WTC11 (cell line): ENCODE measurements around the gene PLAGL1. TPM values are rescaled to one million over a fixed set of nuclear protein-coding genes. Genes with fewer than 3 reads are reported as not detected.

Experiments used
- FOXJ3 ChIP-seq: sonication (generic); formaldehyde crosslinking; IDR thresholded peaks from 2 replicates; pipeline ENCODE4 v1.9.0; 2021; ENCODE audit warnings: missing genetic modification reagents, mild to moderate bottlenecking, borderline replicate concordance
- GABPB1 ChIP-seq: sonication (generic); formaldehyde crosslinking; IDR thresholded peaks from 2 replicates; pipeline ENCODE4 v1.8.1; 2023; ENCODE audit warnings: mild to moderate bottlenecking, missing genetic modification reagents
- GTF2I ChIP-seq: fragments of 250-450 bp; sonication (Bioruptor Pico); conservative IDR thresholded peaks from 2 replicates; pipeline ENCODE4 v1.4.0; 2021; ENCODE audit warnings: mild to moderate bottlenecking
- JAZF1 ChIP-seq: fragments of 250-450 bp; sonication (Bioruptor Pico); IDR thresholded peaks from 2 replicates; pipeline ENCODE4 v1.9.0; 2021; ENCODE audit warnings: moderate library complexity, mild to moderate bottlenecking, inconsistent platforms
- KAT7 ChIP-seq: sonication (generic); formaldehyde crosslinking; IDR thresholded peaks from 2 replicates; pipeline ENCODE4 v1.8.1; 2023; ENCODE audit warnings: missing genetic modification reagents, mild to moderate bottlenecking, borderline replicate concordance
- MXD4 ChIP-seq: fragments of 250-450 bp; sonication (Bioruptor Pico); IDR thresholded peaks from 2 replicates; pipeline ENCODE4 v1.8.0; 2021; ENCODE audit warnings: mild to moderate bottlenecking, moderate library complexity, borderline replicate concordance
- ZNF138 ChIP-seq: sonication (generic); formaldehyde crosslinking; conservative IDR thresholded peaks from 2 replicates; pipeline ENCODE4 v1.8.1; 2022; ENCODE audit warnings: mild to moderate bottlenecking, moderate library complexity, missing genetic modification reagents
- ZNF232 ChIP-seq: sonication (generic); formaldehyde crosslinking; IDR thresholded peaks from 2 replicates; pipeline ENCODE4 v1.8.0; 2022; ENCODE audit warnings: mild to moderate bottlenecking, missing genetic modification reagents
- ZNF263 ChIP-seq: sonication (generic); formaldehyde crosslinking; IDR thresholded peaks from 2 replicates; pipeline ENCODE4 v1.8.1; 2022; ENCODE audit warnings: low read depth, mild to moderate bottlenecking, moderate library complexity, missing genetic modification reagents
- total RNA-seq: library from RNA; stranded (reverse); gene quantifications from 3 replicates; pipeline ENCODE4 v1.2.3, GENCODE V29; 2021
- TF ChIP-seq, protein P1 (sequence below): sonication (generic); formaldehyde crosslinking; IDR thresholded peaks from 2 replicates; pipeline ENCODE4 v1.8.0; 2023; ENCODE audit warnings: mild to moderate bottlenecking, missing genetic modification reagents
- TF ChIP-seq, protein P2 (sequence below): fragments of 250-450 bp; sonication (Bioruptor Pico); IDR thresholded peaks from 2 replicates; pipeline ENCODE4 v1.9.0; 2021; ENCODE audit warnings: mild to moderate bottlenecking
- TF ChIP-seq, protein P3 (sequence below): sonication (generic); formaldehyde crosslinking; IDR thresholded peaks from 2 replicates; pipeline ENCODE4 v1.8.1; 2023; ENCODE audit warnings: mild to moderate bottlenecking, missing genetic modification reagents
- TF ChIP-seq, protein P4 (sequence below): sonication (generic); formaldehyde crosslinking; IDR thresholded peaks from 2 replicates; pipeline ENCODE4 v1.8.0; 2022; ENCODE audit warnings: missing genetic modification reagents
- TF ChIP-seq, protein P5 (sequence below): fragments of 200-600 bp; IDR thresholded peaks from 2 replicates; pipeline ENCODE4 v1.8.0; 2022; ENCODE audit warnings: antibody characterized with exemption
- TF ChIP-seq, protein P6 (sequence below): sonication (generic); formaldehyde crosslinking; IDR thresholded peaks from 2 replicates; pipeline ENCODE4 v1.8.0; 2023; ENCODE audit warnings: missing genetic modification reagents, mild to moderate bottlenecking, borderline replicate concordance

The PLAGL1 gene
- total RNA-seq, 1 experiment from 2014 or later, result 1.6 TPM

DNA sequence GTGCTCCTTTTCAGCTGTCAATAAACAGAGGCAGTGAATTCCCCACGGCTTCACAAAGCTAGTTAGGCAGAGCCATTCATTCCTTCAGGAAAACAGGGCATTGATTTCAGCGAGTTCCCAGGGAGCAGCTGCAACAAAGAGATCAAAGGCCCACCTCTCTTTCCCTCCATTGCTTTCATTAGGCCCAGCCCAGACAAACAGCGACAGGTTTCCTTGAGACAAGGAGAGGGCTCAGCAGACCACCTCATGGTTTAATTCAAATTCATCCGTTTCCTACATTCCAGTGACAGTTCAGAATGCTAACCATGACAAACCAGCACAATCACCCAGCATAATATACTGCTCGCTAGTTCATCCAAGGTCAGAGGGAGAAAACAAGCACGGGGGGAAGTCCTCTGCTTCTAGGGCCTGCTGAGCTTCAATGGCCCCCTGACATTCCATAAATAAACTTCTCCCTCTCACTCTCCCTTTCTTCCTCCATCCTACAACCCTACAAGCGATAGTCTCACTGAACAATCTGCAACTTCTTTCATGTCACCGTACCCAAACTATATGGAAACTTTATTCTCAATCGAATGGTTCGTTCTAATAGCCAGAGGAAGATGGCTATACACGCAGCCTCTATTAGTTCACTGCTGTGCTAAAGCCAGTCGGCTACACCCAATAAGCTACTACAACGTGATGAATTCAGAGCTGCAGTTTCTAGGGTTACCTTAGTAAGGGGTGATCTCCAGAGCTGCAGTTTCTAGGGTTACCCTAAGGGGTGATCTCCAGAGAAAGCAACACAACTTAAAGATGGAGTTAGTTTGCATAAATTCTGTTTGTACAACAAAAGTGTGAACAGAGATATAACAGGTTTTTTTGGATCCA lies 34.7 kb downstream of the PLAGL1 start (continued):
- TF ChIP-seq GABPB1 (CRISPR knock-in tag) (no peak), FOXJ3 (no peak), KAT7 (CRISPR knock-in tag) (no peak), JAZF1 (CRISPR knock-in tag) (no peak), GTF2I (peak; percentile 67; the same call in 1 of the 2 replicates), ZNF263 (CRISPR knock-in tag) (no peak), ZNF232 (CRISPR knock-in tag) (no peak), MXD4 (no peak), ZNF138 (no peak)
- TF ChIP-seq, protein P1, sequence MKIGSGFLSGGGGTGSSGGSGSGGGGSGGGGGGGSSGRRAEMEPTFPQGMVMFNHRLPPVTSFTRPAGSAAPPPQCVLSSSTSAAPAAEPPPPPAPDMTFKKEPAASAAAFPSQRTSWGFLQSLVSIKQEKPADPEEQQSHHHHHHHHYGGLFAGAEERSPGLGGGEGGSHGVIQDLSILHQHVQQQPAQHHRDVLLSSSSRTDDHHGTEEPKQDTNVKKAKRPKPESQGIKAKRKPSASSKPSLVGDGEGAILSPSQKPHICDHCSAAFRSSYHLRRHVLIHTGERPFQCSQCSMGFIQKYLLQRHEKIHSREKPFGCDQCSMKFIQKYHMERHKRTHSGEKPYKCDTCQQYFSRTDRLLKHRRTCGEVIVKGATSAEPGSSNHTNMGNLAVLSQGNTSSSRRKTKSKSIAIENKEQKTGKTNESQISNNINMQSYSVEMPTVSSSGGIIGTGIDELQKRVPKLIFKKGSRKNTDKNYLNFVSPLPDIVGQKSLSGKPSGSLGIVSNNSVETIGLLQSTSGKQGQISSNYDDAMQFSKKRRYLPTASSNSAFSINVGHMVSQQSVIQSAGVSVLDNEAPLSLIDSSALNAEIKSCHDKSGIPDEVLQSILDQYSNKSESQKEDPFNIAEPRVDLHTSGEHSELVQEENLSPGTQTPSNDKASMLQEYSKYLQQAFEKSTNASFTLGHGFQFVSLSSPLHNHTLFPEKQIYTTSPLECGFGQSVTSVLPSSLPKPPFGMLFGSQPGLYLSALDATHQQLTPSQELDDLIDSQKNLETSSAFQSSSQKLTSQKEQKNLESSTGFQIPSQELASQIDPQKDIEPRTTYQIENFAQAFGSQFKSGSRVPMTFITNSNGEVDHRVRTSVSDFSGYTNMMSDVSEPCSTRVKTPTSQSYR (CRISPR knock-in tag), result no peak
- TF ChIP-seq, protein P2, sequence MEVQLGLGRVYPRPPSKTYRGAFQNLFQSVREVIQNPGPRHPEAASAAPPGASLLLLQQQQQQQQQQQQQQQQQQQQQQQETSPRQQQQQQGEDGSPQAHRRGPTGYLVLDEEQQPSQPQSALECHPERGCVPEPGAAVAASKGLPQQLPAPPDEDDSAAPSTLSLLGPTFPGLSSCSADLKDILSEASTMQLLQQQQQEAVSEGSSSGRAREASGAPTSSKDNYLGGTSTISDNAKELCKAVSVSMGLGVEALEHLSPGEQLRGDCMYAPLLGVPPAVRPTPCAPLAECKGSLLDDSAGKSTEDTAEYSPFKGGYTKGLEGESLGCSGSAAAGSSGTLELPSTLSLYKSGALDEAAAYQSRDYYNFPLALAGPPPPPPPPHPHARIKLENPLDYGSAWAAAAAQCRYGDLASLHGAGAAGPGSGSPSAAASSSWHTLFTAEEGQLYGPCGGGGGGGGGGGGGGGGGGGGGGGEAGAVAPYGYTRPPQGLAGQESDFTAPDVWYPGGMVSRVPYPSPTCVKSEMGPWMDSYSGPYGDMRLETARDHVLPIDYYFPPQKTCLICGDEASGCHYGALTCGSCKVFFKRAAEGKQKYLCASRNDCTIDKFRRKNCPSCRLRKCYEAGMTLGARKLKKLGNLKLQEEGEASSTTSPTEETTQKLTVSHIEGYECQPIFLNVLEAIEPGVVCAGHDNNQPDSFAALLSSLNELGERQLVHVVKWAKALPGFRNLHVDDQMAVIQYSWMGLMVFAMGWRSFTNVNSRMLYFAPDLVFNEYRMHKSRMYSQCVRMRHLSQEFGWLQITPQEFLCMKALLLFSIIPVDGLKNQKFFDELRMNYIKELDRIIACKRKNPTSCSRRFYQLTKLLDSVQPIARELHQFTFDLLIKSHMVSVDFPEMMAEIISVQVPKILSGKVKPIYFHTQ (CRISPR knock-in tag), result no peak
- TF ChIP-seq, protein P3, sequence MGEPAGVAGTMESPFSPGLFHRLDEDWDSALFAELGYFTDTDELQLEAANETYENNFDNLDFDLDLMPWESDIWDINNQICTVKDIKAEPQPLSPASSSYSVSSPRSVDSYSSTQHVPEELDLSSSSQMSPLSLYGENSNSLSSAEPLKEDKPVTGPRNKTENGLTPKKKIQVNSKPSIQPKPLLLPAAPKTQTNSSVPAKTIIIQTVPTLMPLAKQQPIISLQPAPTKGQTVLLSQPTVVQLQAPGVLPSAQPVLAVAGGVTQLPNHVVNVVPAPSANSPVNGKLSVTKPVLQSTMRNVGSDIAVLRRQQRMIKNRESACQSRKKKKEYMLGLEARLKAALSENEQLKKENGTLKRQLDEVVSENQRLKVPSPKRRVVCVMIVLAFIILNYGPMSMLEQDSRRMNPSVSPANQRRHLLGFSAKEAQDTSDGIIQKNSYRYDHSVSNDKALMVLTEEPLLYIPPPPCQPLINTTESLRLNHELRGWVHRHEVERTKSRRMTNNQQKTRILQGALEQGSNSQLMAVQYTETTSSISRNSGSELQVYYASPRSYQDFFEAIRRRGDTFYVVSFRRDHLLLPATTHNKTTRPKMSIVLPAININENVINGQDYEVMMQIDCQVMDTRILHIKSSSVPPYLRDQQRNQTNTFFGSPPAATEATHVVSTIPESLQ (CRISPR knock-in tag), result no peak
- TF ChIP-seq, protein P4, sequence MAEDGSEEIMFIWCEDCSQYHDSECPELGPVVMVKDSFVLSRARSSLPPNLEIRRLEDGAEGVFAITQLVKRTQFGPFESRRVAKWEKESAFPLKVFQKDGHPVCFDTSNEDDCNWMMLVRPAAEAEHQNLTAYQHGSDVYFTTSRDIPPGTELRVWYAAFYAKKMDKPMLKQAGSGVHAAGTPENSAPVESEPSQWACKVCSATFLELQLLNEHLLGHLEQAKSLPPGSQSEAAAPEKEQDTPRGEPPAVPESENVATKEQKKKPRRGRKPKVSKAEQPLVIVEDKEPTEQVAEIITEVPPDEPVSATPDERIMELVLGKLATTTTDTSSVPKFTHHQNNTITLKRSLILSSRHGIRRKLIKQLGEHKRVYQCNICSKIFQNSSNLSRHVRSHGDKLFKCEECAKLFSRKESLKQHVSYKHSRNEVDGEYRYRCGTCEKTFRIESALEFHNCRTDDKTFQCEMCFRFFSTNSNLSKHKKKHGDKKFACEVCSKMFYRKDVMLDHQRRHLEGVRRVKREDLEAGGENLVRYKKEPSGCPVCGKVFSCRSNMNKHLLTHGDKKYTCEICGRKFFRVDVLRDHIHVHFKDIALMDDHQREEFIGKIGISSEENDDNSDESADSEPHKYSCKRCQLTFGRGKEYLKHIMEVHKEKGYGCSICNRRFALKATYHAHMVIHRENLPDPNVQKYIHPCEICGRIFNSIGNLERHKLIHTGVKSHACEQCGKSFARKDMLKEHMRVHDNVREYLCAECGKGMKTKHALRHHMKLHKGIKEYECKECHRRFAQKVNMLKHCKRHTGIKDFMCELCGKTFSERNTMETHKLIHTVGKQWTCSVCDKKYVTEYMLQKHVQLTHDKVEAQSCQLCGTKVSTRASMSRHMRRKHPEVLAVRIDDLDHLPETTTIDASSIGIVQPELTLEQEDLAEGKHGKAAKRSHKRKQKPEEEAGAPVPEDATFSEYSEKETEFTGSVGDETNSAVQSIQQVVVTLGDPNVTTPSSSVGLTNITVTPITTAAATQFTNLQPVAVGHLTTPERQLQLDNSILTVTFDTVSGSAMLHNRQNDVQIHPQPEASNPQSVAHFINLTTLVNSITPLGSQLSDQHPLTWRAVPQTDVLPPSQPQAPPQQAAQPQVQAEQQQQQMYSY (CRISPR knock-in tag), result no peak
- TF ChIP-seq, protein P5, sequence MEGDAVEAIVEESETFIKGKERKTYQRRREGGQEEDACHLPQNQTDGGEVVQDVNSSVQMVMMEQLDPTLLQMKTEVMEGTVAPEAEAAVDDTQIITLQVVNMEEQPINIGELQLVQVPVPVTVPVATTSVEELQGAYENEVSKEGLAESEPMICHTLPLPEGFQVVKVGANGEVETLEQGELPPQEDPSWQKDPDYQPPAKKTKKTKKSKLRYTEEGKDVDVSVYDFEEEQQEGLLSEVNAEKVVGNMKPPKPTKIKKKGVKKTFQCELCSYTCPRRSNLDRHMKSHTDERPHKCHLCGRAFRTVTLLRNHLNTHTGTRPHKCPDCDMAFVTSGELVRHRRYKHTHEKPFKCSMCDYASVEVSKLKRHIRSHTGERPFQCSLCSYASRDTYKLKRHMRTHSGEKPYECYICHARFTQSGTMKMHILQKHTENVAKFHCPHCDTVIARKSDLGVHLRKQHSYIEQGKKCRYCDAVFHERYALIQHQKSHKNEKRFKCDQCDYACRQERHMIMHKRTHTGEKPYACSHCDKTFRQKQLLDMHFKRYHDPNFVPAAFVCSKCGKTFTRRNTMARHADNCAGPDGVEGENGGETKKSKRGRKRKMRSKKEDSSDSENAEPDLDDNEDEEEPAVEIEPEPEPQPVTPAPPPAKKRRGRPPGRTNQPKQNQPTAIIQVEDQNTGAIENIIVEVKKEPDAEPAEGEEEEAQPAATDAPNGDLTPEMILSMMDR, result no peak
- TF ChIP-seq, protein P6, sequence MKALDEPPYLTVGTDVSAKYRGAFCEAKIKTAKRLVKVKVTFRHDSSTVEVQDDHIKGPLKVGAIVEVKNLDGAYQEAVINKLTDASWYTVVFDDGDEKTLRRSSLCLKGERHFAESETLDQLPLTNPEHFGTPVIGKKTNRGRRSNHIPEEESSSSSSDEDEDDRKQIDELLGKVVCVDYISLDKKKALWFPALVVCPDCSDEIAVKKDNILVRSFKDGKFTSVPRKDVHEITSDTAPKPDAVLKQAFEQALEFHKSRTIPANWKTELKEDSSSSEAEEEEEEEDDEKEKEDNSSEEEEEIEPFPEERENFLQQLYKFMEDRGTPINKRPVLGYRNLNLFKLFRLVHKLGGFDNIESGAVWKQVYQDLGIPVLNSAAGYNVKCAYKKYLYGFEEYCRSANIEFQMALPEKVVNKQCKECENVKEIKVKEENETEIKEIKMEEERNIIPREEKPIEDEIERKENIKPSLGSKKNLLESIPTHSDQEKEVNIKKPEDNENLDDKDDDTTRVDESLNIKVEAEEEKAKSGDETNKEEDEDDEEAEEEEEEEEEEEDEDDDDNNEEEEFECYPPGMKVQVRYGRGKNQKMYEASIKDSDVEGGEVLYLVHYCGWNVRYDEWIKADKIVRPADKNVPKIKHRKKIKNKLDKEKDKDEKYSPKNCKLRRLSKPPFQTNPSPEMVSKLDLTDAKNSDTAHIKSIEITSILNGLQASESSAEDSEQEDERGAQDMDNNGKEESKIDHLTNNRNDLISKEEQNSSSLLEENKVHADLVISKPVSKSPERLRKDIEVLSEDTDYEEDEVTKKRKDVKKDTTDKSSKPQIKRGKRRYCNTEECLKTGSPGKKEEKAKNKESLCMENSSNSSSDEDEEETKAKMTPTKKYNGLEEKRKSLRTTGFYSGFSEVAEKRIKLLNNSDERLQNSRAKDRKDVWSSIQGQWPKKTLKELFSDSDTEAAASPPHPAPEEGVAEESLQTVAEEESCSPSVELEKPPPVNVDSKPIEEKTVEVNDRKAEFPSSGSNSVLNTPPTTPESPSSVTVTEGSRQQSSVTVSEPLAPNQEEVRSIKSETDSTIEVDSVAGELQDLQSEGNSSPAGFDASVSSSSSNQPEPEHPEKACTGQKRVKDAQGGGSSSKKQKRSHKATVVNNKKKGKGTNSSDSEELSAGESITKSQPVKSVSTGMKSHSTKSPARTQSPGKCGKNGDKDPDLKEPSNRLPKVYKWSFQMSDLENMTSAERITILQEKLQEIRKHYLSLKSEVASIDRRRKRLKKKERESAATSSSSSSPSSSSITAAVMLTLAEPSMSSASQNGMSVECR (CRISPR knock-in tag), result peak; percentile 64; the same call in 1 of the 2 replicates
